ENCODE data around the gene HNRNPA3.

HNRNPA3 gene

GRCh38 chr2:177271981-177272666, 59.5 kb downstream of the HNRNPA3 start:
- CTCF ChIA-PET: interaction anchor here (1.3 to 1.4 kb wide), 2 partner anchors 108 to 123 kb away, joined by 3 to 4 read pairs; no protein-coding TSS in a partner anchor

GRCh38 chr2:177272765-177273164, 60.2 kb downstream of the HNRNPA3 start:
- POLR2A ChIA-PET: interaction anchor here (0.6 to 1.2 kb wide), 2 partner anchors 8 to 28 kb away, joined by 3 to 6 read pairs; partner anchors contain the start of gene NFE2L2
- TF ChIP-seq ZNF335 (tag by site-specific recombination; conservative IDR thresholded peaks at IDR 0.05): 0 out of 2 replicates have a peak, but pooled peaks have one; percentile 6
- TF ChIP-seq ZNF529 (tag by site-specific recombination; IDR thresholded peaks at IDR 0.05; ENCODE audit: insufficient replicate concordance): no peak
- CTCF ChIA-PET: interaction anchor here (0.5 to 1.3 kb wide), 4 partner anchors 8 to 124 kb away, joined by 3 to 8 read pairs (median 4); partner anchors contain the start of gene NFE2L2
- no peaks in the 10 kb centered on the region for H3K36me3 ChIP-seq (ENCODE audit: control insufficient read depth in 2 of 2, insufficient read depth in 1 of 2, low read length in 2 of 2)
- H3K4me1 ChIP-seq (ENCODE audit: control insufficient read depth, insufficient read depth, low read length): peaks cover 13% of the 10 kb centered on the region
- H3K4me3 ChIP-seq (ENCODE audit: low read depth, low read length): no peak overlapping the region
- H3K9me3 ChIP-seq (ENCODE audit: control insufficient read depth, insufficient read depth, low read depth, low read length): no peaks in the 10 kb centered on the region
- no peak overlapping the region for H3K27ac ChIP-seq (ENCODE audit: extremely low read depth, low read depth, low read length)

More at GRCh38 chr2:177271981-177272666, 59.5 kb downstream of the HNRNPA3 start:
- TF ChIP-seq SP3 (tag by site-specific recombination; IDR thresholded peaks at IDR 0.05): no peak
- TF ChIP-seq BCL11A (tag by site-specific recombination; IDR thresholded peaks at IDR 0.05; ENCODE audit: low read depth): no peak
- peak; percentile 53 for TF ChIP-seq ZNF335 (tag by site-specific recombination; conservative IDR thresholded peaks at IDR 0.05)
- no peaks in the 10 kb centered on the region for H3K36me3 ChIP-seq (ENCODE audit: control insufficient read depth in 2 of 2, insufficient read depth in 1 of 2, low read length in 2 of 2)
- H3K4me3 ChIP-seq (ENCODE audit: low read depth, low read length): no peak overlapping the region
- peaks cover 13% of the 10 kb centered on the region for H3K4me1 ChIP-seq (ENCODE audit: control insufficient read depth, insufficient read depth, low read length)
- H3K9me3 ChIP-seq (ENCODE audit: control insufficient read depth, insufficient read depth, low read depth, low read length): no peaks in the 10 kb centered on the region
- H3K27ac ChIP-seq (ENCODE audit: extremely low read depth, low read depth, low read length): no peak overlapping the region
- POLR2A ChIA-PET: no interaction called here

- H3K4me3 ChIP-seq (ENCODE audit: low read depth, low read length): no peak overlapping the region
- H3K27ac ChIP-seq (ENCODE audit: extremely low read depth, low read depth, low read length): no peak overlapping the region
- H3K36me3 ChIP-seq (ENCODE audit: control insufficient read depth in 2 of 2, insufficient read depth in 1 of 2, low read length in 2 of 2): no peaks in the 10 kb centered on the region
- ChIA-PET POLR2A (interaction anchor here (1.2 kb wide), 1 partner anchor 9 kb away, joined by 6 read pairs; the partner anchor contains the start of gene NFE2L2), CTCF (interaction anchor here (1.0 to 1.2 kb wide), 2 partner anchors 9 to 109 kb away, joined by 4 to 8 read pairs; partner anchors contain the start of gene NFE2L2)
- peaks cover 13% of the 10 kb centered on the region for H3K4me1 ChIP-seq (ENCODE audit: control insufficient read depth, insufficient read depth, low read length)
- TF ChIP-seq ZNF391 (tag by site-specific recombination; IDR thresholded peaks at IDR 0.05; ENCODE audit: borderline replicate concordance, low read depth) (no peak), ZSCAN18 (tag by site-specific recombination; IDR thresholded peaks at IDR 0.05) (no peak), ZNF571 (tag by site-specific recombination; IDR thresholded peaks at IDR 0.05) (no peak), ZNF670 (tag by site-specific recombination; IDR thresholded peaks at IDR 0.05; ENCODE audit: low read depth) (no peak), ZNF707 (tag by site-specific recombination; IDR thresholded peaks at IDR 0.05) (no peak), ZNF626 (tag by site-specific recombination; IDR thresholded peaks at IDR 0.05) (no peak), ZNF561 (tag by site-specific recombination; IDR thresholded peaks at IDR 0.05; ENCODE audit: borderline replicate concordance) (no peak), ZNF488 (tag by site-specific recombination; IDR thresholded peaks at IDR 0.05) (no peak), PRDM4 (tag by site-specific recombination; IDR thresholded peaks at IDR 0.05) (peak; percentile 62), PRDM10 (tag by site-specific recombination; IDR thresholded peaks at IDR 0.05) (peak; percentile 48; the same call in 1 of the 2 replicates), ZNF335 (tag by site-specific recombination; conservative IDR thresholded peaks at IDR 0.05) (0 out of 2 replicates have a peak, but pooled peaks have one; percentile 8), FEZF1 (tag by site-specific recombination; IDR thresholded peaks at IDR 0.05) (peak; percentile 56)
- no peaks in the 10 kb centered on the region for H3K9me3 ChIP-seq (ENCODE audit: control insufficient read depth, insufficient read depth, low read depth, low read length)
Measured at GRCh38 chr2:177273408-177273807, 60.8 kb downstream of the HNRNPA3 start.
